Measurements from ENCODE around the gene TELO2.
A peak's percentile ranks its signal among the peaks of the same experiment; 100 is the strongest.

The TELO2 gene

GRCh38 chr16:1524366-1524765 lies 31.2 kb downstream of the TELO2 start:
- DNase-seq: no peak

DNA sequence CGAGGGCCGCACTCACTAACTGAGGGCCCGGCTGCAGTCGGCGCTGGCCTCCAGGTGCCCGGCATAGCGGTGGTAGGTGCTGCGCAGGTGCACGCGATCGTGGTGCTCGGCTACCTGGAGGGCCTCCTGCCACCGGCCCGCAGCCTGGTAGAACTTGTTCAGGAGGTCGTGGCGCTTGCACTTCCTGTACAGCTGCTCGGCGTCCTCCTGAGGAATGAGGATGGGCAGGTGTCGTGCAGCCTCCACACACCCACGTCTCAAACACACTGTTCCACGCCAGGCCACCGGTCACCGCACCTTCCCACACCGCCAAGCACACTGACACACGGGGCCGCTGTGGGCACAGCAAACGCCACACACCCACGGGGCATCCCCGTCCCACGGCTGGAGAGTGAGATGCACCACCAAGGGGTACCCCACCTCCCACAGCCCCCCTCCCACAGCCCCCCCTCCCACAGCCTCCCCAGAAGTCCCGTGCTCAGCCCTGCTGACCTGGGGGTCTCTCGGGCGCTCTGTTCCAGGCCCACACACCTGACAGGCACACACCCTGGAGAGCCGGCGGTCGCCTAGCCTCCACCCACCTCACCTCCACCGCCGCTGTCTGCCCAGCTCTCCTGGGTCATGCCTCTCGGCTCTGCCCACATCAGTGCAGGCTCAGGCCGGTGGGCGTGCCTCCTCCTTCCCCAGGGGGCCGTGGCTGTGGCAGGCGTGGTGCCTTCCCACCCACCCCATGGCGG lies 32.9 kb downstream of the TELO2 start:
- DNase-seq: peak; percentile 3

GRCh38 chr16:1526608-1527555 lies 33.7 kb downstream of the TELO2 start:
- peak; percentile 50 for DNase-seq

DNA sequence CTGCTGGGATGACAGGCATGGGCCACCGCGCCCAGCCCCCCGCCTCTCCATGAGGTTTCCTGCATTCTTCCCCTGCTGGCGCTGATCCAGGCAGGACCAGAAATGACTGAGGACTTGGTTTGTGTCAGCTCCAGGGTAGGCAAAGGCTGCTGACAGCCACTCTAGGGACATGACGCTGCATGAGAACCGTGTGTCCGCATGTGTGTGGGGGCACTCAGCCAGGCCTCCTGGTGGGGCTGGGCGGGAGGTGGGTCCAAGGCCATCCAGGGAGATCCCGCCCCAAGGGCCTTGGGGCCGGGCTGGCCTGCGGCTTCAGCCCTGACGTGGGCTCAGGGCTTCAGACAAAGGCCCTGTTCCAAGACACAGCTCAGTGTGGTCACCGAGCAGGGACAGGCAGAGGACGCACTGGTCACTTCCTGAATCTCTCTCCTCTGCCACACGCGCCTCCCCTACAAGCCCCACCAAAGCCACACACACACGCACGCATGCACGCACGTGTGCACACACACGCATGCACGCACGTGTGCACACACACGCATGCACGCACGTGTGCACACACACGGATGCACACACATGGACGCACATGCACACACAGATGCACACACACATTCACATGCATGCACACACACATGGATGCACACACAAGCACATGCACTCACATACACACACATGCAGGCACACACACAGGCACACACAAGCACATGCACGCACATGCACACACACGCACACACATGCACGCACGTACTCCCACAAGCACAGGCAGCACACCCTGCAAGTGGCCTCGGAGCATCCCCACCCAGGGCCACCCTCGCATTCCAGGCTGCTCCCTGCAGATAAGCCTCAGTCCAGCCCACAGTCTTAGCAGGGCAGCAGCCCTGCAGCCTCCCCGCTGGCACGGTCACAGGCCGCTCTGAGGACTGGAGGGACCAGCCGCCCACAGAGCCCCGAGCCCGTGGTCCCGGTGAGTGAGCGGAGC lies 35.0 kb downstream of the TELO2 start:
- DNase-seq: no peak

DNA sequence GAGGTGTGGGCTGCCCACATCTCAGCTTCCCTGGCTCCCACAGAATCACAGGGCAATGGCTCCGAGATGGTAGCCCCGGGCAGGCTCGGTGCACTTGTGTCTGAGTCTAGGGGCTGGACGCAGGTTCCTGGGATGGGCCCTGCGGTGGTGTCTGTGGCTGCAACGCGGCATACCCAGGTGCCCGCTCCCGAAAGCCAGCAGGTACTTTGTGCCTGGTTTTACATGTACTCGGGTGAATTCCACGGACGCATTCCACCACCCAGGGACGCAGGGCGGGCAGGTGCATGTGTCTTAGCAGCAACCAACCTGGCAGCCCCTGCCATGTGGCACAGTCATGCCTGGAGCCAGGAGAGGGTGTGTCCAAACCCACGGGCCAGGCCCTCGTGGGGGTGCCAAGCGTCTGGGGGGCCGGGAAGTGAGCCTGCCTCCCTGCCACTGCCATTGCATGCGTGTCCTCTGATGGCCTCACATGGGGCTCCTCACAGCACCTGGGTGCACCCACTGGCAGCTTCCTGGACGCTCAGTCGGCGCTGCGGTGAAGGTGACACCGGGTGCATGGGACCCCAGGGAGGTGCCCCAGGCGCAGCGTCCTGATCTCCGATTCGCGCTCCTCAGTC lies 35.9 kb downstream of the TELO2 start:
- no peak for DNase-seq

DNA sequence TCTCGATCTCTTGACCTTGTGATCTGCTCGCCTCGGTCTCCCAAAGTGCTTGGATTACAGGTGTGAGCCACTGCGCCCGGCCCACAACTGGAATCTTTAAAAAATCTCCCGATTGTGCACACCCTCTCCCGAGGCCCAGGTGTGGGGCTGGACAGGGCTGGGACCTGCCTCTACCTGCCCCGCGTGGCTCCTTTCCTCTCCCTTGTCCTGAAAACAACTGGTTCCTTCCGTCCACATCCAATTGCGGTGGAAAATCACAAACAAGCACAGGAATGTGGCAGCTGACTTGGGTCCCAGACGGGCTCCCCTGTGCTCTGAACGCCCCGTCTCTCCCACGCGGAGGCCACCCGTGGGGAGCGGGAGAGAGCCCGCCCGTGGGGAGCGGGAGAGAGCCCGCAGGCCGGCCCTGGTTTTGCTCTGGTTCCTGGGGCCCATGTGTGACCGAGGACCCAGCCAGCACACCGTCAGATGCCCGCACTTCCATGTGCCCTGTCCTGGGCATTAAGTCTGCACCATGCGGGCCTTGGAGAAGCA lies 37.3 kb downstream of the TELO2 start:
- no peak for DNase-seq

DNA sequence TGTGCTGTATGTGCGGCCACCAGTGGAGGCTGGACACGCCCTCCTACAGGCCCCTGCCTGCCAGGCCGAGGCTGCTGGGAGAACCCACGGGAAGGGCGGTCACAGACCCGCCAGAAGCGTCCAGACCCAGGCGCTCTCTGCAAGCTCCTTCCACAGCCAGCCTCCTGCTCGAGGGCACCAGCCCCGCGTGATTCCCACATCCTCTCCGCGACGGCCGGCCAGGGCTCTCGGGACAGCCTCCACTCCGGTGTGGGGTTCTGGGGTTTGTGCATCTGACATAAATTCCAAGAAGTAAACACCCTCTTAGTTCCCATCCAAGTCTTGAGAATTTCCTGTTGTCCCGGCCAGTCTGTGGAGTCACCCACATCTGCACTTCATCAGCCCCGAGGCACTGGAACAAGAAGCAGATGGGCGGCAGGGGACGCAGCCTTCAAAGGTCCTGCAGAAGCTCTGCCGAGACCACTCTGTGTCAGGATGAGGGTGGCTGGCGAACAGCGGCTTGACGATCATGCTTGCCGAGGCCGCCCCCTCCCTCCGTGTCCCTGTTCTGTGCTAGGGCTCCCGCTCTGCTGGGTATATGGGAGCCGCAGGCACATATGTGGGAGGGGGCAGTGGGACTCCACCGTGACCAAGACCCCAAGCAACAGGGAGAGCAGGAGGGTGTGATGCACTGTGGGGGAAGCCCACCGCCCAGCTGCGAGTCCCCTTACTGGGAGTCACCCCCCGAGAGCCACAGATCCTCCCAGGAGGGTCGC lies 37.9 kb downstream of the TELO2 start:
- no peak for DNase-seq

DNA sequence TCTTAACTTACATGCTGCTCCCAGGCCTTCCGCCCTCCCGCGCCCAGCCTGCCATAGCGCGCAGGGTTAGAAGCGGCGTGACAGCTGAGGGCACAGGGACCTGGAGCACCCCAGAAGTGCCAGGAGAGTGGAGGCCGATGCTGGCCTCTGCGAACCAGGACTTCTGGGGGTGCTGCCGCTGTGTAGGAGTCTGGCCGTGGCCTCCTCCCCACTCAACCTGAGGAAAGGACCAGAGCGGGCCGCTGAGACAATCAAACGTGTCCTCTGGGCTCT lies 38.4 kb downstream of the TELO2 start:
- DNase-seq: no peak

DNA sequence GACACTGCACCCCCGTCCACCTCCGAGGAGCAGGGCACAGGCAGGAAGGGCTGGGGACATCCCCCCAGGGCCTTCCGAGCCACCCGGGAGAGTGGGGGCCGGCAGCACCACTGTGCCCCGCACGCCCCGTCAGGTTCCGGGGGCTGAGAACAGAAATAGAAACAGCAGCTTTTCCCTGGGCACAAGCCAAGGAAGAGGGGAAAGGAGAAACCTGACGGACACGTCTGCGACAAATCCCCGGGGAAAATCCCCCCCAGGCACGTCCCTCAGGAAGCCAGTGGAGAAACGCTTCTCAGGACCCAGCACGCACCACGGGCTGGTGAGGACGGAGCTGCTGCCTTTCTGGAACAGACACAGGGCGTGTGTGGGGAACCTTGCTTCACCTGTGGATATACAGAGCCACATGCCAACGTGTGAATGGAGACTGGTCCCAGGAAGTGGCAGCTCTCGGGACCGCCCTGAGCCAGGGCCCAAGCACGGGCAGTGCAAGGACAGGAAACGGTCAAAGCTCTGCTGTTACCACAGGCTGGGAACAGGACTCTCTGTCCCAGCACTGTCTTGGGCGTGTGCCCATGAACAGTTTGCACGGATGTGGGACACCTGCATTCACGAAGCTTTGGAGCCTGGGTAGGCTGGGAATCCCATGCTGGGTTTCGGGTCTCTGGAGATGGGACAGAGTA lies 39.1 kb downstream of the TELO2 start:
- DNase-seq: no peak

- no peak for DNase-seq
These were observed 39.6 kb downstream of the TELO2 start for GRCh38 chr16:1532771-1533170.

GRCh38 chr16:1533443-1533951 lies 40.3 kb downstream of the TELO2 start, which contains the start of gene TMEM204:
Gene TMEM204 (plus strand): TSS chr16:1533666. CDS start chr16:1534276, 610 bp downstream.
- no peak for DNase-seq

DNA sequence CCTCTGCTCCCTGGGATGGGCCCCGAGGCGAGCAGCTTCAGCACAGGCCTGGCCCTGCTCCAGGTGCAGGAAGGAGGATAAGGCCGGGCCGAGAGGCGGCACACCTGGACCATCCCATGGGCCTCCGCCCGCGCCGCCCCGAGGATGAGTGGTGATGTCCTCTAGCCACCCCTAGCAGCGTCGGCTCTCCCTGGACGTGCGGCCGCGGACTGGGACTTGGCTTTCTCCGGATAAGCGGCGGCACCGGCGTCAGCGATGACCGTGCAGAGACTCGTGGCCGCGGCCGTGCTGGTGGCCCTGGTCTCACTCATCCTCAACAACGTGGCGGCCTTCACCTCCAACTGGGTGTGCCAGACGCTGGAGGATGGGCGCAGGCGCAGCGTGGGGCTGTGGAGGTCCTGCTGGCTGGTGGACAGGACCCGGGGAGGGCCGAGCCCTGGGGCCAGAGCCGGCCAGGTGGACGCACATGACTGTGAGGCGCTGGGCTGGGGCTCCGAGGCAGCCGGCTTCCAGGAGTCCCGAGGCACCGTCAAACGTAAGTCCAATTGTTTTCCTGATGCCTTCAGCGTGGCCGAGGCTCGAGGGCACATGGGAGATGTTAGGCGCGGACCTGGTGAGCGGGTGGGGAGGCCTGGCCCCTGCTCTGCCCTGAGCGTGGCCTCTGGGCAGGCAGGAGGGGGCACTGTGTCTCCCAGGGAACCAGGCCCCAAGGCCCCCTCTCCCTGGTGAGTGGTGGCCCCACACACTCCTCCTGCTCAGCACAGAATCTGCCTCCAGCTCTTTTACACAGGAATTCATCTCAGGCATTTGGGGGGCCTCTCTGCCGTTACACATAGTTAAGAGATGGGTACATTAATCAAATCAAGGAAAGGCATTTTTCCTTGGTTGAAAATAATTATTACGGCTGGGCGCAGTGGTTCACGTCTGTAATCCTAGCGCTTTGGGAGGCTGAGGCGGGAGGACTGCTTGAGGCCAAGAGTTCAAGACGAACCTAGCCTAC lies 41.2 kb downstream of the TELO2 start:
- no peak for DNase-seq

- no peak for DNase-seq
These were observed 42.5 kb downstream of the TELO2 start for GRCh38 chr16:1535391-1536291.

GRCh38 chr16:1536601-1537000 lies 43.4 kb downstream of the TELO2 start:
- DNase-seq: no peak

DNA sequence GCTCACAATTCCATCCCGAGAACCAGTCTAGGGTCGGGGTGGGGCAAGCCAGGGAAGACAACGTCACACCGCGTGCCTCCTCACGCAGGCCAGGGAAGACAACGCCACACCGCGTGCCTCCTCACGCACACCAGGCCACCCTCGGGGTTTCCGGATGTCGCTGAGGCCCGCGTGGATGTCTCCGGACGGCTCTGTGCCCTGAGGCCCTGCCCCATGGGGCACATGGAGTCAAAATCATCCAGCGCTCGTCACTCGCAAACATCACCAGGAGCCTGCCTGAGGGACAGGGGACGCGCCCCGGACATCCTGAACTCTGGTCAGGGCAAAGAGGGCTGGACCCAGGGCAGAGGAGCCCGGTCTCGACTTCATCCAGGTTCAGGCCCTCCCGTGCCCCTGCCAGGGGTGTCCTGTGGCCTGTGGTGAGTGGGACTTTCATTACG lies 44.0 kb downstream of the TELO2 start:
- DNase-seq: no peak

DNA sequence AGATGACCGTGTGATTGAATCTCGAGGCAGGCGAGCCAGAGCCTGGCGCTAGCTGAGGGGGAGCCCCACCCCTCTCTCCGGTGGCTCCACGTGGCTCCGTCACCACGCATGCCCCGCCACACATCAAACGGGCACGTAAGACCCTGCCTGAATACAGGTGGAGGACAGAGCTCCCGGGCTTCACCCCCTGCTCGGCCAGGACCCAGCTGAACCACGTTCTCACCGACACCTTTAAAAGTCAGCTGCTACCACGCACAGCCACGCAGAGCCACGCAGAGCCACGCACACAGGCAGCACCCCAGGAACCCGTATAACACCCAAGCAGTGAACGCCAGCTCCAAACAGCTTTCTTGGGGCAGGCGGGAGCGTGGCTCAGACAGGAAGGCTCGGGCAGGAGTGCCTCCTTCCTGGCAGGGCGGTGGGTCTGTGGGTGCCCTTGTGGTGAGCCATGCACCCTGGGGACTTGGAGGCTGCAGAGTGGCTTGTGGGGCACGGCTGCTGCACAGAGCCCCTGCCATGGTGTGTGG lies 44.7 kb downstream of the TELO2 start:
- DNase-seq: no peak

DNA sequence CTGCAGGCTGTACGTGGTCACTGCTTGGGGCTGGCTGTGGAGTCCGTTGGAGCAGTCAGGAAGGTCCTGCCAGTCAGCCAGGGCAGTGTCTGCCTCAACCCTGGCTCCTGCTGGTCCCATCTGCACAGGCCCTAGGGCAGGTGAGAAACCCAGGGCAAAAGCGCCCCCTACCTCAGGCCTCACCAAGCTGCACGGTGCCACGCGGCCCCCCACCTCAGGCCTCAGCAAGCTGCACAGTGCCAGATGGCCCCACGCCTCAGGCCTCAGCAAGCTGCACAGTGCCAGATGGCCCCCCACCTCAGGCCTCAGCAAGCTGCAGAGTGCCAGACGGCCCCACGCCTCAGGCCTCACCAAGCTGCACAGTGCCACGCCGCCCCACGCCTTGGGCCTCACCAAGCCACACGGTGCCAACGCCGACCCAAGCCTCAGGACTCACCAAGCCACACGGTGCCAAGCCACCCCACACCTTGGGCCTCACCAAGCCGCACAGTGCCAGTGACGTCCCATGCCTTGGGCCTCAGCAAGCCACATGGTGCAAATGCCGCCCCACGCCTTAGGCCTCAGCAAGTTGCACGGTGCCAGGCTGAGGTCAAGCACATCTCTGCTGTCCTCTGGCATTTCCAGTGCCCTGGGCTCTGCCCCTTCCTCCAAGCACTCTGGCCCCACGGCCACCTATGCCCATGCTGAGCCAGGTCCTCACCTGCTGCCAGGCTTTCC lies 45.8 kb downstream of the TELO2 start:
- no peak for DNase-seq

Data from DMS153 (cell line).